Sigmoid colon (tissue), 7 donors: Measurements from ENCODE around the gene SPI1. TPM values are rescaled to one million over a fixed set of nuclear protein-coding genes. Genes with fewer than 3 reads are reported as not detected.

Source experiments
- DNase-seq: peaks from one replicate; pipeline ENCODE4 v3.0.0-alpha.2; 2019
- H3K27ac ChIP-seq, 4 donors: fragments of 200-600 bp; sonication (generic); one replicate each; pipeline ENCODE4 v1.5.1; 2016 to 2019; ENCODE audit warnings: mild to moderate bottlenecking in 1 of 4
- H3K27me3 ChIP-seq, 3 donors: fragments of 200-600 bp; sonication (generic); one replicate each; pipeline ENCODE4 v1.5.1; 2019; ENCODE audit warnings: mild to moderate bottlenecking in 1 of 3
- H3K36me3 ChIP-seq, 4 donors: fragments of 200-600 bp; sonication (generic); one replicate each; pipeline ENCODE4 v1.5.1; 2016 to 2019
- H3K4me1 ChIP-seq, 4 donors: fragments of 200-600 bp; sonication (generic); one replicate each; pipeline ENCODE4 v1.5.1; 2017 to 2019
- H3K4me3 ChIP-seq, 4 donors: fragments of 200-600 bp; sonication (generic); one replicate each; pipeline ENCODE4 v1.5.1; 2017 to 2019; ENCODE audit warnings: mild to moderate bottlenecking in 2 of 4, moderate library complexity in 1 of 4
- H3K9me3 ChIP-seq, 4 donors: fragments of 200-600 bp in 3 of 4; sonication (generic) in 3 of 4; one replicate each; pipeline versions ENCODE4 v1.5.1 to v1.6.1; 2013 to 2019
- EP300 ChIP-seq, 4 donors: sonication (generic); formaldehyde crosslinking; IDR thresholded peaks; one replicate each; pipeline ENCODE4 v1.6.1; 2017; ENCODE audit warnings: antibody characterized with exemption in 4 of 4
- POLR2A ChIP-seq, 2 donors: fragments of 450-650 bp; IDR thresholded peaks; one replicate each; pipeline ENCODE4 v1.6.1; 2016; ENCODE audit warnings: antibody characterized with exemption in 2 of 2, mild to moderate bottlenecking in 2 of 2, moderate library complexity in 2 of 2
- POLR2AphosphoS5 ChIP-seq, 4 donors: sonication (generic); formaldehyde crosslinking; IDR thresholded peaks; one replicate each; pipeline ENCODE4 v1.6.1; 2017; ENCODE audit warnings: antibody characterized with exemption in 4 of 4
- WGBS, 2 donors: extraction: QIAGEN DNeasy Blood & Tissue Kit; methylation state at CpG; one replicate each; pipeline ENCODE4 v1.1.7; 2013; 5-methylcytosine and 5-hydroxymethylcytosine counted together
- intact Hi-C: fragments of 100-400 bp; cut with DNase I; formaldehyde crosslinking; loops from one replicate; pipeline ENCODE4 v1.15.1; 2023
- polyA plus RNA-seq, 3 donors: library from polyadenylated mRNA; stranded (reverse); fragments of 200-250 nt; gene quantifications; one replicate each; pipeline ENCODE4 v1.2.3, GENCODE V29; 2013
- total RNA-seq, 4 donors: library from RNA; depleted of rRNA; stranded (reverse); fragments of >200 nt; gene quantifications; one replicate each; pipeline ENCODE4 v1.1.0, GENCODE V29; 2016
- TF ChIP-seq, protein P1 (sequence below), 4 experiments: fragments of 450-650 bp in 3 of 4; fragments of 200-600 bp in 1 of 4; IDR thresholded peaks; one replicate each; pipeline ENCODE4 v1.5.1; 2016 to 2019; ENCODE audit warnings: antibody characterized with exemption in 4 of 4, mild to moderate bottlenecking in 3 of 4, moderate library complexity in 2 of 4
- donor health status: healthy with polysubstance abuse.
- donor health status: Bipolar disorder and iron deficiency.
- donor health status: healthy.

SPI1 gene
- total and polyA plus RNA-seq, 7 donors = 10.5 to 29.8 (median 19.7) TPM

DNA sequence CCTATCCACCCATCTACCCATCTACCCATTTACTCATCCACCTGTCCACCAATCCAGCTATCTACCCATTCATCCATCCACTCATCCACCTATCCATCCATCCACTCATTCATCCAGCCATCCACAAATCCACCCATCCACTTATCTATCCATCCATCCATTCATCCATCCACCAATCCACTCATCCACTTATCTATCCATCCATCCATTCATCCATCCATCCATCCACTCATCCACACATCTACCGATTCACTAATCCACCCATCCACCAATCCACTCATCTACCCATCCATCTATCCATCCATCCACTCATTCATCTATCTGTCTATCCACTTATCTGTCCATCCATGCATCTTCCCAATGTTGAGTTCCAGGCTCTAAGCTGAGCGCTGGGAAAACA is 1.7 kb upstream of the SPI1 start:
- Histone ChIP-seq H3K4me1 (no peaks in the 10 kb centered on the region), H3K36me3 (no peaks in the 10 kb centered on the region), H3K9me3 (no peaks in the 10 kb centered on the region), H3K4me3 (no peak overlapping the region), H3K27me3 (no peaks in the 10 kb centered on the region), H3K27ac (no peak overlapping the region)
- TF ChIP-seq, protein P1, sequence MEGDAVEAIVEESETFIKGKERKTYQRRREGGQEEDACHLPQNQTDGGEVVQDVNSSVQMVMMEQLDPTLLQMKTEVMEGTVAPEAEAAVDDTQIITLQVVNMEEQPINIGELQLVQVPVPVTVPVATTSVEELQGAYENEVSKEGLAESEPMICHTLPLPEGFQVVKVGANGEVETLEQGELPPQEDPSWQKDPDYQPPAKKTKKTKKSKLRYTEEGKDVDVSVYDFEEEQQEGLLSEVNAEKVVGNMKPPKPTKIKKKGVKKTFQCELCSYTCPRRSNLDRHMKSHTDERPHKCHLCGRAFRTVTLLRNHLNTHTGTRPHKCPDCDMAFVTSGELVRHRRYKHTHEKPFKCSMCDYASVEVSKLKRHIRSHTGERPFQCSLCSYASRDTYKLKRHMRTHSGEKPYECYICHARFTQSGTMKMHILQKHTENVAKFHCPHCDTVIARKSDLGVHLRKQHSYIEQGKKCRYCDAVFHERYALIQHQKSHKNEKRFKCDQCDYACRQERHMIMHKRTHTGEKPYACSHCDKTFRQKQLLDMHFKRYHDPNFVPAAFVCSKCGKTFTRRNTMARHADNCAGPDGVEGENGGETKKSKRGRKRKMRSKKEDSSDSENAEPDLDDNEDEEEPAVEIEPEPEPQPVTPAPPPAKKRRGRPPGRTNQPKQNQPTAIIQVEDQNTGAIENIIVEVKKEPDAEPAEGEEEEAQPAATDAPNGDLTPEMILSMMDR (IDR thresholded peaks at IDR 0.05) = no peak
- no peak for TF ChIP-seq POLR2A (IDR thresholded peaks at IDR 0.05)
- TF ChIP-seq POLR2AphosphoS5 (IDR thresholded peaks at IDR 0.05) = no peak
- TF ChIP-seq EP300 (IDR thresholded peaks at IDR 0.05) = no peak
- DNase-seq = no peak
- 96 to 99% methylated on average over 2 of the region's 2 CpGs for WGBS, 2 donors
- intact Hi-C loops = no loop called here

DNA sequence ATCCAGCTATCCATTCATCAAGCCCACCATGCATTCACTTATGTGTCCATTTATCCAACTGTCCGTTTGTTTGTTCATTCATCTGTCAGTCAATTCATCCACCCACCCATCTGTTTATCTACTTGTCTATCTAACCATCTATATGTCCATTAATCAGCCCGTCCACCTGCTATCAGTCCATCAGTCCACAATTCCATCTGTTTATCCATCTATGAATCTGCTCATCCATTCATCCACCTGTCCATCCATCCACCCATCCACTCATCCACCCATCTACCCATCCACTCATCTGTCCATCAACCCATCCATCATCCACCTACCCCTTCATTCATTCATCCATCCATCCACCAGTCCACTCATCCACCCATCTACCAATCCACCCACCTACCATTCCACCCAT is 970 bp upstream of the SPI1 start:
- TF ChIP-seq, protein P1 (IDR thresholded peaks at IDR 0.05) = no peak
- TF ChIP-seq POLR2AphosphoS5 (IDR thresholded peaks at IDR 0.05) (no peak), POLR2A (IDR thresholded peaks at IDR 0.05) (no peak), EP300 (IDR thresholded peaks at IDR 0.05) (no peak)
- no peak overlapping the region for H3K4me3 ChIP-seq
- no peaks in the 10 kb centered on the region for H3K27me3 ChIP-seq
- no peak overlapping the region for H3K27ac ChIP-seq
- 89 to 90% methylated on average over 2 of the region's 2 CpGs for WGBS, 2 donors
- DNase-seq = no peak
- intact Hi-C loops = no loop called here
- H3K4me1 ChIP-seq = peaks cover 0 to 2% (median 0%) of the 10 kb centered on the region in 4 donors
- no peaks in the 10 kb centered on the region for H3K9me3 ChIP-seq
- no peaks in the 10 kb centered on the region for H3K36me3 ChIP-seq

DNA sequence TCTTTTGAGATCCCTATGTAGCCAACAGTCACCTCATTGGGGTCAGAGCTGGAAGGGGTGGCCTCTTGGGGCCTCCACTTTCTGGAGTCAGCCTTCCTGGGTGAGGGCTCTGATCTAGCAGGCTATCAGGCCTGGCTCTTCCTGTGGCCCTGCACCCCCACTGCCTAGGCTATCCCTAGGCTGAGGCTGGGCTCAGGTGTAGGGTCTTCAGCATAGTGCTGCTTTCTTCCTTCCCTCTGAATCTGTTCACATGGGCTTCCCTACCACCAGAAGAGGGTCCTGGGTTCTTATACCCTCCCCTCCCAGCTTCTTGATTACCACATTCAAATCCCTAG is 456 bp upstream of the SPI1 start:
- intact Hi-C loops = no loop called here
- H3K4me3 ChIP-seq = no peak overlapping the region

DNA sequence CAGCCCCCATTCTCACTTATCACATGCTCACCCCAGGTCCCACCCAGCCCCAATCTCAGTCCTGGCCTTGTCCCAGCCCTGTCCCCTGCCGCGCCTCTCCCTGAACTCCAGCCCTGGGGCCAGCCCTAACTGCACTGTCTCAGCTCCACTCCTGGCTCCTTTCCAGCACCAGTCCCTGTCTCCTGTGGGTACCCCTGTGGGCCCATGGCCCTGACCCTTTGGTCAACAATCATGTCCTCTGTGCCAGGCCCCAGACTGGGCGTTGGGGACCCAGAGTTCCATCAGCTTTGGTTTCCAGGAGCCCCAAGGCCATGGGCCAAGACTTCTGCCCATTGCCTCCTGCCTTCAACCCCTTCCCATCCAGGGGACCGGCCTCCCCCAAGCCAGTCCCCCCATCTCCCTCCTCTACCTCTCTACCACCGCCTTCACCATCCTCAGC is 757 bp downstream of the SPI1 start:
- 59 to 71% methylated on average over 5 of the region's 5 CpGs for WGBS, 2 donors
- intact Hi-C loops = no loop called here
- Histone ChIP-seq H3K36me3 (no peaks in the 10 kb centered on the region), H3K27ac (peak overlapping the region; percentile 47 to 67 (median 56)), H3K4me3 (peak overlapping the region in 3 of 4 donors; percentile 19 to 38 (median 35)), H3K4me1 (peaks cover 0 to 6% (median 0%) of the 10 kb centered on the region in 4 donors), H3K27me3 (no peaks in the 10 kb centered on the region), H3K9me3 (no peaks in the 10 kb centered on the region)
- DNase-seq = no peak
- TF ChIP-seq EP300 (IDR thresholded peaks at IDR 0.05) = no peak
- TF ChIP-seq, protein P1 (IDR thresholded peaks at IDR 0.05) = no peak
- TF ChIP-seq POLR2AphosphoS5 (IDR thresholded peaks at IDR 0.05) = no peak
- no peak for TF ChIP-seq POLR2A (IDR thresholded peaks at IDR 0.05)

More for the DNA sequence above, 456 bp upstream of the SPI1 start:
- Histone ChIP-seq H3K36me3 (no peaks in the 10 kb centered on the region), H3K4me1 (peaks cover 0 to 6% (median 0%) of the 10 kb centered on the region in 4 donors), H3K9me3 (no peaks in the 10 kb centered on the region), H3K27me3 (no peaks in the 10 kb centered on the region), H3K27ac (peak overlapping the region in 3 of 4 donors; percentile 25 to 67 (median 42))
- no peak for TF ChIP-seq POLR2A (IDR thresholded peaks at IDR 0.05)
- TF ChIP-seq, protein P1 (IDR thresholded peaks at IDR 0.05) = no peak
- TF ChIP-seq POLR2AphosphoS5 (IDR thresholded peaks at IDR 0.05) = no peak
- TF ChIP-seq EP300 (IDR thresholded peaks at IDR 0.05) = no peak
- no peak for DNase-seq
